Stimulated activated CD4-positive, alpha-beta T cell treated with anti-CD3 and anti-CD28 coated beads, Interleukin-1b, Interleukin-23, amount 100 ng/mL, for 1 hour (primary cell): ENCODE results near the gene PSMB7.
"Not testable (repeated sequence)": the region's sequence is repeated elsewhere in the genome, so short reads cannot be mapped to it uniquely, and the experiment has no call there.

Experiments
- DNase-seq, 2 donors: peaks; one replicate each; pipeline ENCODE4 v3.0.0-alpha.2; 2020; ENCODE audit warnings: low read depth in 2 of 2

PSMB7 gene

GRCh38 chr9:124443625-124444024 lies 28.4 kb upstream of the PSMB7 start:
- no peak for DNase-seq

- DNase-seq, result no peak
Measured at GRCh38 chr9:124442826-124443225, 27.6 kb upstream of the PSMB7 start.

- no peak for DNase-seq
Measured at GRCh38 chr9:124442379-124442778, 27.1 kb upstream of the PSMB7 start.

- DNase-seq, result no peak
Measured at GRCh38 chr9:124441291-124441690, 26.0 kb upstream of the PSMB7 start.

- no peak for DNase-seq
Measured at GRCh38 chr9:124440786-124441185, 25.5 kb upstream of the PSMB7 start.

GRCh38 chr9:124439686-124440243 lies 24.5 kb upstream of the PSMB7 start:
- no peak for DNase-seq

GRCh38 chr9:124439086-124439485 lies 23.8 kb upstream of the PSMB7 start:
- DNase-seq, result no peak

- DNase-seq, result no peak
Measured at GRCh38 chr9:124438091-124438490, 22.8 kb upstream of the PSMB7 start.

GRCh38 chr9:124437086-124437485 lies 21.8 kb upstream of the PSMB7 start:
- no peak for DNase-seq

GRCh38 chr9:124436320-124436719 lies 21.1 kb upstream of the PSMB7 start:
- DNase-seq, result no peak

GRCh38 chr9:124429530-124429867 lies 14.3 kb upstream of the PSMB7 start:
- DNase-seq, result no peak

GRCh38 chr9:124428751-124429529 lies 13.7 kb upstream of the PSMB7 start:
- DNase-seq, result no peak

- no peak for DNase-seq
Measured at GRCh38 chr9:124427281-124427680, 12.0 kb upstream of the PSMB7 start.

- no peak for DNase-seq
Measured at GRCh38 chr9:124426361-124426760, 11.1 kb upstream of the PSMB7 start.

GRCh38 chr9:124425733-124426132 lies 10.5 kb upstream of the PSMB7 start:
- DNase-seq, result not testable (repeated sequence)

- no peak for DNase-seq
Measured at GRCh38 chr9:124423591-124423990, 8.3 kb upstream of the PSMB7 start.

GRCh38 chr9:124423155-124423554 lies 7.9 kb upstream of the PSMB7 start:
- no peak for DNase-seq

- DNase-seq, result no peak
Measured at GRCh38 chr9:124420991-124421543, 5.8 kb upstream of the PSMB7 start.

GRCh38 chr9:124419832-124420489 lies 4.7 kb upstream of the PSMB7 start:
- DNase-seq, result no peak

- DNase-seq, result no peak
Measured at GRCh38 chr9:124415852-124416484, 726 bp upstream of the PSMB7 start.

- no peak for DNase-seq
Measured at GRCh38 chr9:124414612-124415011, 630 bp downstream of the PSMB7 start.

- no peak for DNase-seq
Measured at GRCh38 chr9:124412228-124412575, 3.0 kb downstream of the PSMB7 start.
